Midbrain (tissue), 1 donor: ENCODE measurements around the gene ZNF677.
"Not testable (repeated sequence)": the region's sequence is repeated elsewhere in the genome, so short reads cannot be mapped to it uniquely, and the experiment has no call there.

Experiments used
- DNase-seq: peaks from one replicate; lab custom pipeline; 2025; lab: John Stamatoyannopoulos, UW

ZNF677 gene

GRCh38 chr19:53193535-53194222 is 61.0 kb downstream of the ZNF677 start:
- DNase-seq, result no peak

DNA sequence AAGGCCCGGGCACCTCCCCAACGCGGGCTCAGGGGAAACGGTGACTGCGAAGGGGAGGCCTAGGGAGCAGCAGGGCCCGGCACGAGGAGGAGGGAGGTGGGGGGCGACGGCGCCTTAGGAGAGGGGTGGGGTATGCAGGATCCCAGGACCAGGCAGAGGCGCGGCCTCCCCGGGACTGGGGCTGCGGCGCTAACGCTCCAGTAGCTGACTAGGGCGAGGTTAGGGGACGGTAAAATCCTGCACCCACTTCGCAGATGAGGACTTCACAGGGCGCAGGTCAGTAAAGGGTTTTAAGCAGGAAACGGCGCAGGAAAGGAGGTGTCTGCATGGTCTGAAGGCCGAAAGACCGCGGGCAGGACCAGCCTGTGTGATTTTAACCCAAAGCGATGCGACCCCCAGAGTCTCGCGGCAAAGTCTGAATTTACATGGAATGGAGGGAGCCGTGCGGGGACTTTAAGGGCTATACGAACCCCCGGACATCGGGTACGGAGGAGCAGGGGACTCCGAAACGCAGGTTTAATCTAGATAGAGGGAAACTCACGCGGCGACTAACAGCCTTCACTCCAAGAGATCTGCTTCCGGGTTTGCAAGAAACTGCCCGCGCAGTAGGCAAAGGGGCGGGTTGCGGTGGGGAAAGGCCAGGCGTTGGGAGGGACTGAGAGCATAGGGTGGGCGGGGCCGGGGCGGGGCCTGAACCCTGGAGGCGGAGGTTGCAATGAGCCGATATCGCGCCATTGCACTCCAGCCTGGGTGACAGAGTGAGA is 61.7 kb downstream of the ZNF677 start, which contains the start of gene ZNF665:
TSS of gene ZNF665 (minus strand) at position 588 of the 764 bp plus-strand sequence. CDS start 10,460 bp downstream, outside the sequence.
- DNase-seq, result peak; percentile 87

DNA sequence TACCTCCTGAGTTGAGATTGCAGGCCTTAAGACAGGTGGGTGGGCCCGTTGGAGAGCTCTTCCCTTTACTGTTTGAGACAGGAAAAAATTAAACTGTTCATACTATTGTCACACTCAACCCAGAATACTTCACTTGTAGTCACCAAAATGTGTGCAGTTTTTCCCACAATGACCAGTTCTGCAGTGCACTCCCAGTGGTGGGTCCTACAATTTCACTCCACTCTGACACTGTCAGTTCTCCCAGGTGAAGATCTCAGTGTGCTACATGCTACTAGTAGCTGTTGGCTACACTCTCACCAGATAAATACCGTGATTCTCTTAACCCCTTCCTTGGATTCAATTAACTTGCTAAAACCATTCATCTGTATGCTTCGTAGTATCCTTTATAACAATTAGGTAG is 64.4 kb downstream of the ZNF677 start:
- DNase-seq, result no peak

GRCh38 chr19:53189691-53190198 is 64.9 kb downstream of the ZNF677 start:
- DNase-seq, result not testable (repeated sequence)
